GM12878 (cell line): ENCODE data around the gene RAB10. TPM values are rescaled to one million over a fixed set of nuclear protein-coding genes. Genes with fewer than 3 reads are reported as not detected.

ENCODE experiments used
- ATAC-seq: fragments of 200-7000 bp; cut with Tn5 transposase; 3 replicates; pipeline ENCODE4 v1.9.1; 2020; ENCODE audit warnings: mild to moderate bottlenecking, moderate library complexity
- BruUV-seq: library from RNA; stranded (reverse); fragments of 400-500 nt; replicated peaks from 2 replicates; lab custom pipeline; 2021; lab: Mats Ljungman, UMichigan
- CTCF ChIA-PET: fragments of 300-600 bp; sonication (Branson Sonifier 250); formaldehyde crosslinking; extraction: SDS; loops from one replicate; lab custom pipeline; 2021; ENCODE audit warnings: inconsistent platforms; lab: Yijun Ruan, JAX
- POLR2A ChIA-PET: fragments of 350-600 bp; formaldehyde crosslinking; extraction: SDS; loops from one replicate; lab custom pipeline; 2021; ENCODE audit warnings: inconsistent platforms; lab: Charles Lee
- RAD21 ChIA-PET: fragments of 300-600 bp; sonication (Branson Sonifier 250); formaldehyde crosslinking; loops from one replicate; lab custom pipeline; 2023; ENCODE audit warnings: antibody characterized with exemption; ENCODE audit not compliant: unreplicated experiment; lab: Charles Lee
- SMC1A ChIA-PET: fragments of 300-600 bp; sonication (Branson Sonifier 250); formaldehyde crosslinking; loops from one replicate; lab custom pipeline; 2023; ENCODE audit not compliant: unreplicated experiment, uncharacterized antibody; lab: Charles Lee
- DNase-seq: peaks from one replicate; pipeline ENCODE4 v3.0.0-alpha.2; 2011; ENCODE audit warnings: low read depth, low spot score
- FAIRE-seq: peaks from 3 replicates; lab custom pipeline; 2011; peaks lifted over from hg19 to GRCh38; lab: Jason Lieb, UNC
- H2AFZ ChIP-seq: 2 replicates; pipeline ENCODE4 v1.6.0; 2011; ENCODE audit warnings: low read depth, low read length, control low read depth; ENCODE audit not compliant: control insufficient read depth
- H3K27ac ChIP-seq: 2 replicates; pipeline ENCODE4 v1.5.1; 2011; ENCODE audit warnings: control low read depth; ENCODE audit not compliant: control insufficient read depth, insufficient read depth
- H3K27me3 ChIP-seq, 2 experiments: replicated peaks in 1 of 2; 2 replicates each; pipeline versions ENCODE4 v1.6.0 to v1.6.1; 2011; ENCODE audit warnings: low read length in 1 of 2; ENCODE audit not compliant: control insufficient read depth in 2 of 2, insufficient read depth in 2 of 2
- H3K36me3 ChIP-seq, 2 experiments: 2 replicates each; pipeline ENCODE4 v1.5.1; 2011; ENCODE audit warnings: low read length in 1 of 2; ENCODE audit not compliant: control insufficient read depth in 2 of 2, insufficient read depth in 2 of 2
- H3K4me1 ChIP-seq: 2 replicates; pipeline ENCODE4 v1.6.1; 2011; ENCODE audit warnings: mild to moderate bottlenecking, low read length, moderate library complexity, mixed read lengths; ENCODE audit not compliant: control insufficient read depth, insufficient read depth
- H3K4me2 ChIP-seq: 2 replicates; pipeline ENCODE4 v1.6.0; 2011; ENCODE audit warnings: control low read depth; ENCODE audit not compliant: control insufficient read depth, insufficient read depth
- H3K4me3 ChIP-seq: fragments of 200-600 bp; sonication (generic); 2 replicates; pipeline ENCODE4 v1.5.1; 2016
- H3K79me2 ChIP-seq: 2 replicates; pipeline ENCODE4 v1.6.0; 2011; ENCODE audit warnings: low read length; ENCODE audit not compliant: control insufficient read depth, insufficient read depth
- H3K9ac ChIP-seq: 2 replicates; pipeline ENCODE4 v1.8.0; 2011; ENCODE audit warnings: low read length, control low read depth, mixed read lengths; ENCODE audit not compliant: control insufficient read depth, insufficient read depth
- H3K9me3 ChIP-seq: replicated peaks from 3 replicates; pipeline ENCODE4 v1.5.1; 2011; ENCODE audit warnings: mild to moderate bottlenecking, low read length; ENCODE audit not compliant: control insufficient read depth, insufficient read depth
- H4K20me1 ChIP-seq: 2 replicates; pipeline ENCODE4 v1.6.0; 2011; ENCODE audit not compliant: control insufficient read depth, insufficient read depth
- DPF2 ChIP-seq: fragments of 450-650 bp; IDR thresholded peaks from 2 replicates; pipeline ENCODE4 v1.6.1; 2017; ENCODE audit warnings: mild to moderate bottlenecking
- IKZF1 ChIP-seq: fragments of 450-650 bp; conservative IDR thresholded peaks from 2 replicates; pipeline ENCODE4 v1.6.1; 2017; ENCODE audit warnings: antibody characterized with exemption, mild to moderate bottlenecking
- STAT1 ChIP-seq: fragments of 450-650 bp; conservative IDR thresholded peaks from 2 replicates; pipeline ENCODE4 v1.6.1; 2014; ENCODE audit warnings: antibody characterized with exemption, mild to moderate bottlenecking
- USF1 ChIP-seq: IDR thresholded peaks from 2 replicates; pipeline ENCODE4 v1.6.1; 2011; ENCODE audit warnings: borderline replicate concordance, low read depth, mild to moderate bottlenecking, moderate library complexity, mixed read lengths, low read length; ENCODE audit not compliant: insufficient read depth; ENCODE audit errors: extremely low read length
- whole genome bisulfite sequencing: methylation state at CpG from one replicate; pipeline ENCODE4 v1.1.6; 2016; ENCODE audit warnings: low lambda C conversion rate; ENCODE audit not compliant: insufficient replicate concordance, insufficient coverage; ENCODE audit errors: missing lambda C conversion rate; 5-methylcytosine and 5-hydroxymethylcytosine counted together
- in situ Hi-C: fragments of 300-500 bp; cut with MboI; formaldehyde crosslinking; loops from 9 replicates; pipeline ENCODE4 v1.14.3; 2018; ENCODE audit warnings: mixed read lengths
- intact Hi-C: fragments of 100-400 bp; cut with micrococcal nuclease; formaldehyde crosslinking; loops from one replicate; pipeline ENCODE4 v1.14.2; 2022; ENCODE audit not compliant: unreplicated experiment
- polyA plus RNA-seq, 11 experiments: library from polyadenylated mRNA; depleted of rRNA in 4 of 11; unstranded in 6 of 11; stranded (reverse) in 5 of 11; fragments of >200 nt; fragmentation: Nextera tagmentation in 4 of 11; fragmentation: Illumina TruSeq in 1 of 11; extraction: Ambion mirVana in 4 of 11; extraction: Trizol in 1 of 11; gene quantifications; 1 replicate in 1 of 11; 2 replicates in 10 of 11; pipeline versions ENCODE4 v1.2.1 to v1.2.3, GENCODE V29; 2011 to 2016; ENCODE audit warnings: inconsistent platforms in 2 of 11, missing spikeins in 2 of 11, low read depth in 1 of 11
- total RNA-seq, 4 experiments: library from RNA; depleted of rRNA in 3 of 4; stranded (reverse); fragments of >200 nt in 3 of 4; fragmentation: Illumina TruSeq in 1 of 4; extraction: Trizol in 1 of 4; gene quantifications; 2 replicates each; pipeline versions ENCODE4 v1.2.1 to v1.2.3, GENCODE V29; 2013 to 2021

The RAB10 gene
- total and polyA plus RNA-seq, 10 of the 15 experiments (the other 5 are each of a cell fraction or from before 2014, with no cell fraction given): 13.3 to 109 (median 82.0) TPM

GRCh38 chr2:26172871-26173775 is 139.2 kb downstream of the RAB10 start, which contains the start of gene GAREM2:
Gene GAREM2 (plus strand): TSS chr2:26173088. CDS start chr2:26173221, 133 bp downstream.
- Histone ChIP-seq H2AFZ (peak within 1 kb of the TSS; percentile 34; the same call in 1 of the 2 replicates), H3K4me3 (peak within 1 kb of the TSS; percentile 36; the same call in 1 of the 2 replicates), H3K4me2 (peak within 1 kb of the TSS; percentile 82), H3K27ac (no peak within 1 kb of the TSS), H3K36me3 (no peaks in the 10 kb centered on the region), H3K9me3 (no peaks in the 10 kb centered on the region), H3K4me1 (no peaks in the 10 kb centered on the region), H3K79me2 (no peaks in the 10 kb centered on the region), H4K20me1 (no peaks in the 10 kb centered on the region; the same call in 1 of the 2 replicates), H3K9ac (no peak within 1 kb of the TSS), H3K27me3 (peaks cover 0 to 7% of the 10 kb centered on the region in 2 experiments; a peak in 3 of 4 replicates)
- DNase-seq: no peak
- WGBS: under 1% methylated on average over 43 of the region's 102 CpGs
- intact Hi-C loops: no loop called here
- ChIA-PET SMC1A (no interaction called here), POLR2A (no interaction called here), RAD21 (interaction anchor here (0.7 kb wide), 1 partner anchor 153 kb away, joined by 3 read pairs; no protein-coding TSS in a partner anchor), CTCF (no interaction called here)
- in situ Hi-C loops: no loop called here
- FAIRE-seq: no peak
- BruUV-seq: no TSS peak
- TF ChIP-seq STAT1 (no peak), IKZF1 (0 out of 2 replicates have a peak, but pooled peaks have one; percentile 36), USF1 (peak; percentile 26), DPF2 (no peak)
- peak; percentile 23; the same call in 2 of the 3 replicates for ATAC-seq
